Neural cell (in vitro differentiated cells): ENCODE data around the gene TSPOAP1. TPM values are rescaled to one million over a fixed set of nuclear protein-coding genes. Genes with fewer than 3 reads are reported as not detected.

Experiments used
- H2AFZ ChIP-seq: fragments of 200-600, 300-800 bp; sonication (generic), shearing (Covaris generic); 2 replicates; pipeline ENCODE4 v1.6.0; 2014; ENCODE audit warnings: low read depth, mild to moderate bottlenecking, antibody characterized with exemption, low read length, moderate library complexity
- H3F3A ChIP-seq: fragments of 200-600 bp; shearing (Covaris generic); 2 replicates; pipeline ENCODE4 v1.6.1; 2016; ENCODE audit warnings: mild to moderate bottlenecking, moderate library complexity, mixed read lengths, antibody characterized with exemption, low read length; ENCODE audit not compliant: insufficient read depth, poor library complexity, severe bottlenecking
- H3K27ac ChIP-seq: fragments of 200-600, 300-800 bp; sonication (generic), shearing (Covaris generic); 2 replicates; pipeline ENCODE4 v1.5.1; 2014; ENCODE audit warnings: mild to moderate bottlenecking, low read length, moderate library complexity
- H3K27me3 ChIP-seq: fragments of 300-800, 200-600 bp; sonication (generic), shearing (Covaris generic); 2 replicates; pipeline ENCODE4 v1.6.0; 2014; ENCODE audit warnings: mild to moderate bottlenecking, low read depth, low read length, moderate library complexity; ENCODE audit not compliant: insufficient read depth
- H3K36me3 ChIP-seq: fragments of 300-800, 200-600 bp; sonication (generic), shearing (Covaris generic); 2 replicates; pipeline ENCODE4 v1.5.1; 2014; ENCODE audit warnings: mild to moderate bottlenecking, antibody characterized with exemption, low read length, moderate library complexity; ENCODE audit not compliant: insufficient read depth
- H3K4me2 ChIP-seq: fragments of 300-800, 200-600 bp; sonication (generic), shearing (Covaris generic); 2 replicates; pipeline ENCODE4 v1.6.0; 2014; ENCODE audit warnings: mild to moderate bottlenecking, low read length
- H3K4me3 ChIP-seq: fragments of 300-800, 200-600 bp; sonication (generic), shearing (Covaris generic); 2 replicates; pipeline ENCODE4 v1.5.1; 2014; ENCODE audit warnings: mild to moderate bottlenecking, low read length, moderate library complexity
- H3K79me2 ChIP-seq: fragments of 200-600 bp; shearing (Covaris generic); replicated peaks from 2 replicates; pipeline ENCODE4 v1.6.0; 2014; ENCODE audit warnings: mild to moderate bottlenecking, low read length, moderate library complexity; ENCODE audit not compliant: insufficient read depth
- H3K9ac ChIP-seq: fragments of 300-800, 200-600 bp; sonication (generic), shearing (Covaris generic); 2 replicates; pipeline ENCODE4 v1.6.1; 2016; ENCODE audit warnings: mild to moderate bottlenecking, low read length, mixed read lengths
- H3K9me2 ChIP-seq: fragments of 200-600 bp; shearing (Covaris generic); 2 replicates; pipeline ENCODE4 v1.6.1; 2016; ENCODE audit warnings: mild to moderate bottlenecking, low read length, mixed read lengths; ENCODE audit not compliant: insufficient read depth
- H3K9me3 ChIP-seq: fragments of 200-600, 300-800 bp; sonication (generic), shearing (Covaris generic); 2 replicates; pipeline ENCODE4 v1.6.1; 2016; ENCODE audit warnings: mild to moderate bottlenecking, mixed run types, low read length, moderate library complexity, mixed read lengths
- H4K20me1 ChIP-seq: fragments of 200-600 bp; shearing (Covaris generic); 2 replicates; pipeline ENCODE4 v1.6.1; 2016; ENCODE audit warnings: mild to moderate bottlenecking, mixed run types; ENCODE audit not compliant: insufficient read depth
- CTCF ChIP-seq: fragments of 450-650 bp; IDR thresholded peaks from 2 replicates; pipeline ENCODE4 v1.5.1; 2014; ENCODE audit warnings: antibody characterized with exemption, mild to moderate bottlenecking, moderate library complexity; ENCODE audit not compliant: poor library complexity, severe bottlenecking
- EP300 ChIP-seq: fragments of 450-650 bp; conservative IDR thresholded peaks from 2 replicates; pipeline ENCODE4 v1.6.1; 2014; ENCODE audit warnings: antibody characterized with exemption, mild to moderate bottlenecking, moderate library complexity; ENCODE audit not compliant: poor library complexity, severe bottlenecking
- EZH2 ChIP-seq: fragments of 200-600, 300-800 bp; shearing (Covaris generic), sonication (generic); IDR thresholded peaks from 2 replicates; pipeline ENCODE4 v1.6.1; 2014; ENCODE audit warnings: antibody characterized with exemption, low read length, borderline replicate concordance, mild to moderate bottlenecking; ENCODE audit not compliant: insufficient read depth, poor library complexity, severe bottlenecking
- MXI1 ChIP-seq: fragments of 450-650 bp; conservative IDR thresholded peaks from 2 replicates; pipeline ENCODE4 v1.6.1; 2014; ENCODE audit warnings: antibody characterized with exemption, mild to moderate bottlenecking; ENCODE audit not compliant: poor library complexity, severe bottlenecking
- POLR2AphosphoS5 ChIP-seq: IDR thresholded peaks from 2 replicates; pipeline ENCODE4 v1.6.1; 2012
- RAD21 ChIP-seq: fragments of 450-650 bp; conservative IDR thresholded peaks from 2 replicates; pipeline ENCODE4 v1.6.1; 2014; ENCODE audit warnings: antibody characterized with exemption, mild to moderate bottlenecking, moderate library complexity
- REST ChIP-seq: IDR thresholded peaks from 2 replicates; pipeline ENCODE4 v1.6.1; 2012; ENCODE audit warnings: borderline replicate concordance
- SMC3 ChIP-seq: fragments of 450-650 bp; conservative IDR thresholded peaks from 2 replicates; pipeline ENCODE4 v1.6.1; 2014; ENCODE audit warnings: antibody characterized with exemption, mild to moderate bottlenecking, moderate library complexity; ENCODE audit not compliant: poor library complexity
- TAF1 ChIP-seq: IDR thresholded peaks from 2 replicates; pipeline ENCODE4 v1.6.1; 2012; ENCODE audit warnings: low read depth
- polyA plus RNA-seq: library from polyadenylated mRNA; depleted of rRNA; stranded (reverse); fragments of >200 nt; gene quantifications from 2 replicates; pipeline ENCODE4 v1.2.3, GENCODE V29; 2014

The TSPOAP1 gene
- polyA plus RNA-seq, 1 donor from 2014 or later, result 103 TPM

- Histone ChIP-seq H4K20me1 (no peaks in the 10 kb centered on the region), H3K9me2 (no peaks in the 10 kb centered on the region), H3K36me3 (no peaks in the 10 kb centered on the region), H3K79me2 (no peaks in the 10 kb centered on the region), H3K9me3 (no peaks in the 10 kb centered on the region), H3K4me2 (no peak overlapping the region), H3K27ac (no peak overlapping the region), H3K27me3 (no peaks in the 10 kb centered on the region), H2AFZ (no peak overlapping the region), H3K4me3 (no peak overlapping the region), H3K9ac (no peak overlapping the region), H3F3A (no peaks in the 10 kb centered on the region)
- no peak for TF ChIP-seq MXI1
- TF ChIP-seq TAF1, result no peak
- no peak for TF ChIP-seq EZH2
- TF ChIP-seq RAD21, result no peak
- no peak for TF ChIP-seq POLR2AphosphoS5
- no peak for TF ChIP-seq SMC3
- no peak for TF ChIP-seq EP300
- no peak for TF ChIP-seq CTCF
- TF ChIP-seq REST, result no peak
Observed at GRCh38 chr17:58272367-58273280, 56.0 kb downstream of the TSPOAP1 start.

GRCh38 chr17:58271216-58271931 is 57.2 kb downstream of the TSPOAP1 start:
- Histone ChIP-seq H3K36me3 (no peaks in the 10 kb centered on the region), H2AFZ (no peak overlapping the region), H3K9me2 (no peaks in the 10 kb centered on the region), H3K79me2 (no peaks in the 10 kb centered on the region), H3F3A (no peaks in the 10 kb centered on the region), H3K9ac (no peak overlapping the region), H3K4me2 (no peak overlapping the region), H3K27ac (no peak overlapping the region), H4K20me1 (no peaks in the 10 kb centered on the region), H3K4me3 (no peak overlapping the region), H3K27me3 (no peaks in the 10 kb centered on the region), H3K9me3 (no peaks in the 10 kb centered on the region)
- TF ChIP-seq EZH2 (no peak), RAD21 (no peak), TAF1 (no peak), SMC3 (no peak), EP300 (no peak), CTCF (no peak)
